GM23338 (cell line): ENCODE measurements around the gene EFCAB10. TPM values are rescaled to one million over a fixed set of nuclear protein-coding genes. Genes with fewer than 3 reads are reported as not detected.
A peak's percentile ranks its signal among the peaks of the same experiment; 100 is the strongest.

Experiments used
- ATAC-seq: fragments of 200-7000 bp; cut with Tn5 transposase; 3 replicates; pipeline ENCODE4 v1.9.1; 2020
- DNase-seq: peaks from one replicate; pipeline ENCODE4 v3.0.0-alpha.2; 2015; ENCODE audit warnings: low spot score
- H2AFZ ChIP-seq: fragments of 200-600 bp; sonication (generic); 2 replicates; pipeline ENCODE4 v1.8.0; 2016; ENCODE audit warnings: antibody characterized with exemption, mild to moderate bottlenecking, moderate library complexity
- H3F3A ChIP-seq: fragments of 200-600 bp; sonication (generic); replicated peaks from 2 replicates; pipeline ENCODE4 v1.8.0; 2017; ENCODE audit warnings: antibody characterized with exemption, mixed run types, low read depth
- H3K27ac ChIP-seq: fragments of 200-600 bp; sonication (generic); 2 replicates; pipeline ENCODE4 v1.6.1; 2016; ENCODE audit warnings: low read depth
- H3K27me3 ChIP-seq: fragments of 200-600 bp; sonication (generic); 2 replicates; pipeline ENCODE4 v1.8.0; 2016; ENCODE audit warnings: mild to moderate bottlenecking, mixed run types, moderate library complexity; ENCODE audit not compliant: insufficient read depth
- H3K36me3 ChIP-seq: fragments of 200-600 bp; sonication (generic); 2 replicates; pipeline ENCODE4 v1.8.0; 2016; ENCODE audit warnings: mild to moderate bottlenecking; ENCODE audit not compliant: insufficient read depth
- H3K4me1 ChIP-seq: fragments of 200-600 bp; sonication (generic); 2 replicates; pipeline ENCODE4 v1.8.0; 2016; ENCODE audit warnings: mild to moderate bottlenecking, moderate library complexity; ENCODE audit not compliant: insufficient read depth
- H3K4me2 ChIP-seq: fragments of 200-600 bp; sonication (generic); 2 replicates; pipeline ENCODE4 v1.7.1; 2017; ENCODE audit warnings: mixed run types
- H3K4me3 ChIP-seq: fragments of 200-600 bp; sonication (generic); 2 replicates; pipeline ENCODE4 v1.6.1; 2016; ENCODE audit warnings: mixed run types
- H3K79me2 ChIP-seq: fragments of 200-600 bp; sonication (generic); replicated peaks from 2 replicates; pipeline ENCODE4 v1.8.0; 2017; ENCODE audit warnings: mild to moderate bottlenecking; ENCODE audit not compliant: insufficient read depth
- H3K9me2 ChIP-seq: fragments of 200-600 bp; sonication (generic); 2 replicates; pipeline ENCODE4 v1.8.0; 2017; ENCODE audit not compliant: insufficient read depth
- H4K20me1 ChIP-seq: fragments of 200-600 bp; sonication (generic); replicated peaks from 2 replicates; pipeline ENCODE4 v1.8.0; 2017; ENCODE audit warnings: mild to moderate bottlenecking; ENCODE audit not compliant: insufficient read depth
- H3K27ac Mint-ChIP-seq: 2 replicates; pipeline ENCODE4 v1.8.0; 2020; ENCODE audit warnings: inconsistent platforms, mild to moderate bottlenecking, moderate library complexity, mixed read lengths
- H3K27me3 Mint-ChIP-seq: 3 replicates; pipeline ENCODE4 v1.8.0; 2022; ENCODE audit warnings: low read depth, mild to moderate bottlenecking, moderate library complexity, mixed read lengths, inconsistent platforms; ENCODE audit not compliant: insufficient read depth, poor library complexity
- H3K36me3 Mint-ChIP-seq: 3 replicates; pipeline ENCODE4 v1.8.0; 2021; ENCODE audit warnings: low read depth, mild to moderate bottlenecking, inconsistent platforms, moderate library complexity, mixed read lengths
- H3K4me1 Mint-ChIP-seq: 3 replicates; pipeline ENCODE4 v1.8.0; 2020; ENCODE audit warnings: mild to moderate bottlenecking, inconsistent platforms, mixed read lengths
- H3K4me3 Mint-ChIP-seq: 3 replicates; pipeline ENCODE4 v1.8.0; 2021; ENCODE audit warnings: moderate library complexity, mild to moderate bottlenecking, inconsistent platforms, mixed read lengths
- H3K9me3 Mint-ChIP-seq: 3 replicates; pipeline ENCODE4 v1.8.0; 2020; ENCODE audit warnings: moderate library complexity, mild to moderate bottlenecking, inconsistent platforms, mixed read lengths
- CREB1 ChIP-seq: fragments of 250-450 bp; sonication (Bioruptor Pico); IDR thresholded peaks from 2 replicates; pipeline ENCODE4 v1.5.0; 2020; ENCODE audit warnings: low read depth, mild to moderate bottlenecking, moderate library complexity
- ETS1 ChIP-seq: IDR thresholded peaks from 2 replicates; pipeline ENCODE4 v1.6.1; 2016; ENCODE audit warnings: antibody characterized with exemption
- EZH2 ChIP-seq: fragments of 200-600 bp; sonication (generic); IDR thresholded peaks from one replicate; pipeline ENCODE4 v1.8.0; 2017; ENCODE audit warnings: antibody characterized with exemption, mild to moderate bottlenecking, low read depth; ENCODE audit not compliant: unreplicated experiment
- EZH2phosphoT487 ChIP-seq: fragments of 200-600 bp; sonication (generic); IDR thresholded peaks from one replicate; pipeline ENCODE4 v1.8.1; 2018; ENCODE audit warnings: antibody characterized with exemption; ENCODE audit not compliant: unreplicated experiment
- JUNB ChIP-seq: IDR thresholded peaks from one replicate; pipeline ENCODE4 v1.6.1; 2016; ENCODE audit warnings: antibody characterized with exemption; ENCODE audit not compliant: unreplicated experiment
- POLR2AphosphoS5 ChIP-seq: IDR thresholded peaks from 2 replicates; pipeline ENCODE4 v1.6.1; 2016; ENCODE audit warnings: antibody characterized with exemption, low read depth
- REST ChIP-seq: IDR thresholded peaks from one replicate; pipeline ENCODE4 v1.6.1; 2018; ENCODE audit warnings: antibody characterized with exemption; ENCODE audit not compliant: unreplicated experiment
- STAT1 ChIP-seq: IDR thresholded peaks from one replicate; pipeline ENCODE4 v1.6.1; 2016; ENCODE audit warnings: antibody characterized with exemption; ENCODE audit not compliant: unreplicated experiment
- ZNF114 ChIP-seq: fragments of 250-450 bp; sonication (Bioruptor Pico); IDR thresholded peaks from 2 replicates; pipeline ENCODE4 v1.5.0; 2020; ENCODE audit warnings: mild to moderate bottlenecking, moderate library complexity
- ZNF331 ChIP-seq: fragments of 250-450 bp; sonication (Bioruptor Pico); IDR thresholded peaks from 2 replicates; pipeline ENCODE4 v1.5.0; 2020; ENCODE audit warnings: low read depth, mild to moderate bottlenecking, moderate library complexity
- ZNF462 ChIP-seq: fragments of 250-450 bp; sonication (Bioruptor Pico); IDR thresholded peaks from 2 replicates; pipeline ENCODE4 v1.5.0; 2020; ENCODE audit warnings: mild to moderate bottlenecking, moderate library complexity
- polyA plus RNA-seq: library from polyadenylated mRNA; unstranded; fragments of >200 nt; fragmentation: Nextera tagmentation; extraction: Ambion mirVana; gene quantifications from 2 replicates; pipeline ENCODE4 v1.2.1, GENCODE V29; 2016
- total RNA-seq: library from RNA; depleted of rRNA; stranded (reverse); fragments of >200 nt; shearing (Covaris generic); gene quantifications from 2 replicates; pipeline ENCODE4 v1.2.3, GENCODE V29; 2014

The EFCAB10 gene
- total and polyA plus RNA-seq, 2 experiments from 2014 or later: 4.7 to 10.3 TPM

GRCh38 chr7:105623378-105623777 is 42.1 kb upstream of the EFCAB10 start:
- Histone ChIP-seq H3K4me3 (no peak overlapping the region), H3K27ac (no peak overlapping the region), H3K27me3 (no peaks in the 10 kb centered on the region), H3K36me3 (peaks cover 29% of the 10 kb centered on the region), H3K4me2 (no peak overlapping the region), H2AFZ (no peak overlapping the region), H4K20me1 (0 out of 2 replicates have a peak, but pooled peaks cover 8% of the 10 kb centered on the region), H3K9me2 (no peaks in the 10 kb centered on the region), H3K4me1 (peaks cover 4% of the 10 kb centered on the region; the same call in 1 of the 2 replicates), H3K79me2 (peaks cover 16% of the 10 kb centered on the region), H3F3A (peaks cover 7% of the 10 kb centered on the region; the same call in 1 of the 2 replicates)
- H3K36me3 Mint-ChIP-seq: peaks cover 98% of the 10 kb centered on the region
- no peak for ATAC-seq
- H3K27ac Mint-ChIP-seq: no peak overlapping the region
- no peak for DNase-seq
- H3K27me3 Mint-ChIP-seq: peaks cover 2% of the 10 kb centered on the region
- TF ChIP-seq EZH2 (no peak), POLR2AphosphoS5 (no peak), ZNF331 (CRISPR knock-in tag) (no peak)
- H3K9me3 Mint-ChIP-seq: peaks cover 15% of the 10 kb centered on the region
- no peak overlapping the region for H3K4me3 Mint-ChIP-seq
- H3K4me1 Mint-ChIP-seq: peaks cover 15% of the 10 kb centered on the region

GRCh38 chr7:105622106-105622731 is 40.9 kb upstream of the EFCAB10 start:
- Histone ChIP-seq H3F3A (peaks cover 7% of the 10 kb centered on the region; the same call in 1 of the 2 replicates), H3K36me3 (peaks cover 29% of the 10 kb centered on the region), H3K4me3 (no peak overlapping the region), H3K27ac (peak overlapping the region; percentile 66), H3K4me2 (no peak overlapping the region), H3K9me2 (no peaks in the 10 kb centered on the region), H3K79me2 (peaks cover 12% of the 10 kb centered on the region), H4K20me1 (0 out of 2 replicates have a peak, but pooled peaks cover 8% of the 10 kb centered on the region), H2AFZ (no peak overlapping the region), H3K4me1 (peaks cover 9% of the 10 kb centered on the region; the same call in 1 of the 2 replicates), H3K27me3 (no peaks in the 10 kb centered on the region)
- ATAC-seq (no peak), DNase-seq (no peak)
- H3K27me3 Mint-ChIP-seq: peaks cover 2% of the 10 kb centered on the region
- H3K27ac Mint-ChIP-seq: peak overlapping the region; percentile 56
- H3K9me3 Mint-ChIP-seq: peaks cover 15% of the 10 kb centered on the region
- no peak overlapping the region for H3K4me3 Mint-ChIP-seq
- peaks cover 22% of the 10 kb centered on the region for H3K4me1 Mint-ChIP-seq
- peaks cover 98% of the 10 kb centered on the region for H3K36me3 Mint-ChIP-seq
- TF ChIP-seq STAT1 (no peak), JUNB (no peak), ZNF462 (CRISPR knock-in tag) (no peak), ZNF114 (CRISPR knock-in tag) (no peak), POLR2AphosphoS5 (no peak), CREB1 (no peak), EZH2phosphoT487 (no peak), ETS1 (no peak), ZNF331 (CRISPR knock-in tag) (no peak), REST (no peak)
